ENCODE results near the gene PDE9A. TPM values are rescaled to one million over a fixed set of nuclear protein-coding genes. Genes with fewer than 3 reads are reported as not detected.

PDE9A gene
- total RNA-seq, 4 donors from 2014 or later = 2.9 to 16.9 (median 7.0) TPM

GRCh38 chr21:42637267-42638041 lies 16.0 kb upstream of the PDE9A start:
- ATAC-seq (ENCODE audit: low FRiP score) (no peak), DNase-seq (ENCODE audit: low spot score) (no peak)
- no peak for TF ChIP-seq CTCF (IDR thresholded peaks at IDR 0.05)

- no peak for TF ChIP-seq CTCF (IDR thresholded peaks at IDR 0.05)
- DNase-seq (ENCODE audit: low spot score) = no peak
Observed at GRCh38 chr21:42638266-42638863, 15.1 kb upstream of the PDE9A start.

GRCh38 chr21:42639646-42640152 lies 13.7 kb upstream of the PDE9A start:
- DNase-seq (ENCODE audit: low spot score) = no peak
- TF ChIP-seq CTCF (IDR thresholded peaks at IDR 0.05) = no peak
- no peak for ATAC-seq (ENCODE audit: low FRiP score)

More at GRCh38 chr21:42638266-42638863, 15.1 kb upstream of the PDE9A start:
- ATAC-seq (ENCODE audit: low FRiP score) = no peak

- no peak for TF ChIP-seq CTCF (IDR thresholded peaks at IDR 0.05)
- ATAC-seq (ENCODE audit: low FRiP score) = no peak
Observed at GRCh38 chr21:42640486-42640885, 12.9 kb upstream of the PDE9A start.

GRCh38 chr21:42641311-42642218 lies 11.9 kb upstream of the PDE9A start:
- DNase-seq (ENCODE audit: low spot score) (no peak), ATAC-seq (ENCODE audit: low FRiP score) (no peak)
- TF ChIP-seq CTCF (IDR thresholded peaks at IDR 0.05) = no peak

More at GRCh38 chr21:42640486-42640885, 12.9 kb upstream of the PDE9A start:
- DNase-seq (ENCODE audit: low spot score) = no peak

- TF ChIP-seq CTCF (IDR thresholded peaks at IDR 0.05) = no peak
- ATAC-seq (ENCODE audit: low FRiP score) = no peak
- no peak for DNase-seq (ENCODE audit: low spot score)
Observed at GRCh38 chr21:42642219-42642745, 11.1 kb upstream of the PDE9A start.
